ENCODE results near the gene ZNF354B.
"Not testable (repeated sequence)": the region's sequence is repeated elsewhere in the genome, so short reads cannot be mapped to it uniquely, and the experiment has no call there.

ZNF354B gene

DNA sequence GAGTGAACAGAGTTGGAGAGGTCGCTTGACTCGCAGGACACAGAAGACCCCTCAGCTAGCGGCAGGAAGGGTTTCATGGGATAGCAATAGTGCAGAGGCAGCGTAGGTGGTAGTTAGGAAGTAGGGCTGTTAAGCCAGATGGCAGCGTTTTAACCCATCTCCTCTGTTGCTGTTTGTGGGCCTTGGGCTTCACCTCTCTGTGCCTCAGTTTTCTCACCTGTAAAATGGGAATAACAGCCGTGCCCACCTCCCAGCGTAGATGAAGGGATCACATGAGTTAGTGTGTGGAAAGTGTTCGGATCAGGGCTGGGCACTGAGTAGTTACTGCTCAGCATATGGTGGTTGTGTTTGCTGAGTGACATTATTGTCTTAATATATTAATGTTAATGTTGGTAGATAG is 1.9 kb downstream of the ZNF354B start:
- no peak for ATAC-seq (ENCODE audit: low read depth)
- no peaks in the 10 kb centered on the region for H3K9me3 ChIP-seq (ENCODE audit: severe bottlenecking)
- H3K4me3 ChIP-seq (ENCODE audit: severe bottlenecking) = no peak overlapping the region
- no peaks in the 10 kb centered on the region for H3K27me3 ChIP-seq (ENCODE audit: insufficient read depth, poor library complexity, severe bottlenecking)
- peaks cover 6% of the 10 kb centered on the region for H3K4me1 ChIP-seq (ENCODE audit: insufficient read depth, poor library complexity, severe bottlenecking)
- no peak overlapping the region for H3K27ac ChIP-seq (ENCODE audit: poor library complexity, severe bottlenecking)
- DNase-seq (ENCODE audit: low spot score) = no peak
- H3K36me3 ChIP-seq (ENCODE audit: low read depth) = peaks cover 54% of the 10 kb centered on the region
- TF ChIP-seq, protein P1, sequence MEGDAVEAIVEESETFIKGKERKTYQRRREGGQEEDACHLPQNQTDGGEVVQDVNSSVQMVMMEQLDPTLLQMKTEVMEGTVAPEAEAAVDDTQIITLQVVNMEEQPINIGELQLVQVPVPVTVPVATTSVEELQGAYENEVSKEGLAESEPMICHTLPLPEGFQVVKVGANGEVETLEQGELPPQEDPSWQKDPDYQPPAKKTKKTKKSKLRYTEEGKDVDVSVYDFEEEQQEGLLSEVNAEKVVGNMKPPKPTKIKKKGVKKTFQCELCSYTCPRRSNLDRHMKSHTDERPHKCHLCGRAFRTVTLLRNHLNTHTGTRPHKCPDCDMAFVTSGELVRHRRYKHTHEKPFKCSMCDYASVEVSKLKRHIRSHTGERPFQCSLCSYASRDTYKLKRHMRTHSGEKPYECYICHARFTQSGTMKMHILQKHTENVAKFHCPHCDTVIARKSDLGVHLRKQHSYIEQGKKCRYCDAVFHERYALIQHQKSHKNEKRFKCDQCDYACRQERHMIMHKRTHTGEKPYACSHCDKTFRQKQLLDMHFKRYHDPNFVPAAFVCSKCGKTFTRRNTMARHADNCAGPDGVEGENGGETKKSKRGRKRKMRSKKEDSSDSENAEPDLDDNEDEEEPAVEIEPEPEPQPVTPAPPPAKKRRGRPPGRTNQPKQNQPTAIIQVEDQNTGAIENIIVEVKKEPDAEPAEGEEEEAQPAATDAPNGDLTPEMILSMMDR (IDR thresholded peaks at IDR 0.05; ENCODE audit: poor library complexity, severe bottlenecking) = no peak

DNA sequence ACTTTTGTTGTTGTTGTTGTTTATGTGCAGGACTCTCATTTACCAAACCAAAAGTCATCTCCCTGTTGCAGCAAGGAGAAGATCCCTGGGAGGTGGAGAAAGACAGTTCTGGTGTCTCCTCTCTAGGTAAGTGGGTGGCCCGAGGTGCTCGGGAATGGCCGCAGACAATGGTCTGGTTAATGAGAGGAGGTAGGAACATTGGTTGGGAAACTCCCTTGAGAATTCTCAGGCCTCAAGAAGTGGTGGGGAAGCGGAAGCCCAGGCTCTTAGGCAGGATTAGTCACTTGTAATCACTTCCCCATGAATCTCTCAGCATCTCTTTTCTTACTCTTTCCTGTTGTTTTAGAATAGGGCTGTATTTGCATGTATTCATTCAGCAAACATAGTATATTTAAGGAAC is 7.2 kb downstream of the ZNF354B start:
- DNase-seq (ENCODE audit: low spot score) (no peak), ATAC-seq (ENCODE audit: low read depth) (no peak)
- H3K9me3 ChIP-seq (ENCODE audit: severe bottlenecking) = peaks cover 3% of the 10 kb centered on the region
- no peak overlapping the region for H3K27ac ChIP-seq (ENCODE audit: poor library complexity, severe bottlenecking)
- H3K27me3 ChIP-seq (ENCODE audit: insufficient read depth, poor library complexity, severe bottlenecking) = no peaks in the 10 kb centered on the region
- H3K4me1 ChIP-seq (ENCODE audit: insufficient read depth, poor library complexity, severe bottlenecking) = no peaks in the 10 kb centered on the region
- H3K4me3 ChIP-seq (ENCODE audit: severe bottlenecking) = no peak overlapping the region
- TF ChIP-seq, protein P1 (IDR thresholded peaks at IDR 0.05; ENCODE audit: poor library complexity, severe bottlenecking) = no peak
- peaks cover 96% of the 10 kb centered on the region for H3K36me3 ChIP-seq (ENCODE audit: low read depth)

DNA sequence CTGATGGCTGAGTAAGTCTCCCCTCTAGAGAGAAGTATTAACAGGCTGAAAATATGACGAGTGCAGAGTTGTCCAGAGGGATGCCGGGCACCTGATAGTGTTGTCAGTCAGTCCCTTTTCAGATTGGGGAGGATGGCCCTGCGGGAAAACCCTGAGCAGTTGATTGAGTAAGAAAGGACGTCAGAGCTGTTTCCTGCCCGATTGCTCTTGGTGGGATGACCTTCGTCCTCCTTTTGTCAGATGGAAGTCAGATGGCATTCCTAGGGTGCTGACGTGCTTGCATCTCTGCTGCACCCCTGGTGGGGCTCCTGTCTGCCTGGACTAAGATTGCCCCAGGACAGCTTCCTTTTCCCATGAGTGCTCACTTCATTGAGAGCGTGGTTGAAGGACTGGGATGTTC is 9.8 kb downstream of the ZNF354B start:
- TF ChIP-seq, protein P1 (IDR thresholded peaks at IDR 0.05; ENCODE audit: poor library complexity, severe bottlenecking) = no peak
- peaks cover 96% of the 10 kb centered on the region for H3K36me3 ChIP-seq (ENCODE audit: low read depth)

DNA sequence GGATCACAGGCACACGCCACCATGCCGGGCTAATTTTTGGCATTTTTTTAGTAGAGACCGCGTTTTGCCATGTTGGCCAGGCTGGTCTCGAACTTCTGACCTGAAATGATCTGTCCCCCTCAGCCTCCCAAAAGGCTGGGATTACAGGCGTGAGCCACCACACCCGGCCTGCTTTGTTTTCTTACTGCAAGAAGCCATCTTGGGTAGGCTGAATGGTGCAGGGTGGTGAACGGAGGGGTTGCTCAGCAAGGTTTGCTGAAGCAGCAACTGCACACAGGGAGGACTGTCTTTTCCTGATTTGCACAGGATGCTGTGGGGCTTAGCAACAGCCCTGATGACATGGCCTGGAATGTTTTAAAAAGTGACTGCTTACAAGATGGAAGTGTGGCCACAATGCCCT is 10.7 kb downstream of the ZNF354B start:
- no peaks in the 10 kb centered on the region for H3K4me1 ChIP-seq (ENCODE audit: insufficient read depth, poor library complexity, severe bottlenecking)
- no peaks in the 10 kb centered on the region for H3K27me3 ChIP-seq (ENCODE audit: insufficient read depth, poor library complexity, severe bottlenecking)
- H3K4me3 ChIP-seq (ENCODE audit: severe bottlenecking) = no peak overlapping the region
- H3K9me3 ChIP-seq (ENCODE audit: severe bottlenecking) = peaks cover 21% of the 10 kb centered on the region
- H3K27ac ChIP-seq (ENCODE audit: poor library complexity, severe bottlenecking) = no peak overlapping the region
- H3K36me3 ChIP-seq (ENCODE audit: low read depth) = peaks cover 96% of the 10 kb centered on the region
- ATAC-seq (ENCODE audit: low read depth) (no peak), DNase-seq (ENCODE audit: low spot score) (no peak)
- TF ChIP-seq, protein P1 (IDR thresholded peaks at IDR 0.05; ENCODE audit: poor library complexity, severe bottlenecking) = no peak

More for the DNA sequence above, 9.8 kb downstream of the ZNF354B start:
- no peak for DNase-seq (ENCODE audit: low spot score)
- Histone ChIP-seq H3K27me3 (ENCODE audit: insufficient read depth, poor library complexity, severe bottlenecking) (no peaks in the 10 kb centered on the region), H3K4me1 (ENCODE audit: insufficient read depth, poor library complexity, severe bottlenecking) (no peaks in the 10 kb centered on the region), H3K9me3 (ENCODE audit: severe bottlenecking) (peaks cover 15% of the 10 kb centered on the region), H3K27ac (ENCODE audit: poor library complexity, severe bottlenecking) (no peak overlapping the region), H3K4me3 (ENCODE audit: severe bottlenecking) (no peak overlapping the region)
- ATAC-seq (ENCODE audit: low read depth) = no peak

DNA sequence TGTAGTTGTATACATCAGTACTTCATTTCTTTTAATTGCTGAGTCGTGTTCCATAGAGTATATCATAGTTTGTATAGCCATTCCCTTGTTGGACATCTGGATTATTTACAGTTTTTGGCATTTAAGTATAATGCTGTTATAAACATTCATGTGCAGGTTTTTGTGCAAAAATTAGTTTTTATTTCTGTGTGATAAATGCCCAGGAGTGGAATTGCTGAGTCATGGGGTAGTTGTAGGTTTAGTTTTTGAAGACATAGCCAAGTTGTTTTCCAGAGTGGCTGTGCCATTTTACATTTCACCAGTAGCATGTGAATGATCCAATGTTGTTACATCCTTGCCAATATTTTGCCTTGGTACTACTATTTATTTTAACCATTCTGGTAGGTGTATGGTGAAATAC is 12.5 kb downstream of the ZNF354B start:
- no peak for DNase-seq (ENCODE audit: low spot score)
- no peak for ATAC-seq (ENCODE audit: low read depth)
- Histone ChIP-seq H3K4me1 (ENCODE audit: insufficient read depth, poor library complexity, severe bottlenecking) (no peaks in the 10 kb centered on the region), H3K27me3 (ENCODE audit: insufficient read depth, poor library complexity, severe bottlenecking) (no peaks in the 10 kb centered on the region), H3K4me3 (ENCODE audit: severe bottlenecking) (no peak overlapping the region), H3K27ac (ENCODE audit: poor library complexity, severe bottlenecking) (no peak overlapping the region), H3K9me3 (ENCODE audit: severe bottlenecking) (peaks cover 33% of the 10 kb centered on the region), H3K36me3 (ENCODE audit: low read depth) (peaks cover 96% of the 10 kb centered on the region)
- TF ChIP-seq, protein P1 (IDR thresholded peaks at IDR 0.05; ENCODE audit: poor library complexity, severe bottlenecking) = no peak

DNA sequence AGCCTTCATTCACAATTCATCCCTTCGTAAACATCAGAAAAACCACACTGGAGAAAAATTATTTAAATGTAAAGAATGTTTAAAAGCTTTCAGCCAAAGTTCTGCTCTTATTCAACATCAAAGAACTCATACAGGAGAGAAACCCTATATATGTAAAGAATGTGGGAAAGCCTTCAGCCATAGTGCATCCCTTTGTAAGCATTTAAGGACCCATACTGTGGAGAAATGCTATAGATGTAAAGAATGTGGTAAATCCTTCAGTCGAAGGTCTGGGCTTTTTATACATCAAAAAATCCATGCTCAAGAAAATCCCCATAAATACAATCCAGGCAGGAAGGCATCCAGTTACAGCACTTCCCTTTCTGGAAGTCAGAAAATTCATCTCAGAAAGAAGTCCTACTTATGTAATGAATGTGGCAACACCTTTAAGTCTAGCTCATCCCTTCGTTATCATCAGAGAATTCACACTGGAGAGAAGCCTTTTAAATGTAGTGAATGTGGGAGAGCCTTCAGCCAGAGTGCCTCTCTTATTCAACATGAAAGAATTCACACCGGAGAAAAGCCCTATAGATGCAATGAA is 23.5 kb downstream of the ZNF354B start:
- not testable (repeated sequence) for DNase-seq (ENCODE audit: low spot score); H3K27me3 ChIP-seq (ENCODE audit: insufficient read depth, poor library complexity, severe bottlenecking); H3K4me3 ChIP-seq (ENCODE audit: severe bottlenecking); ATAC-seq (ENCODE audit: low read depth); H3K4me1 ChIP-seq (ENCODE audit: insufficient read depth, poor library complexity, severe bottlenecking); H3K27ac ChIP-seq (ENCODE audit: poor library complexity, severe bottlenecking)
- peaks cover 99% of the 10 kb centered on the region for H3K36me3 ChIP-seq (ENCODE audit: low read depth)
- peaks cover 64% of the 10 kb centered on the region for H3K9me3 ChIP-seq (ENCODE audit: severe bottlenecking)

Data from RWPE2 (cell line).